Psoas muscle (tissue), 8 donors: ENCODE results near the gene ADARB1. TPM values are rescaled to one million over a fixed set of nuclear protein-coding genes. Genes with fewer than 3 reads are reported as not detected.

Experiments
- ATAC-seq, 4 donors: fragments of 200-7000 bp; cut with Tn5 transposase; one replicate each; pipeline ENCODE4 v1.9.1; 2020; ENCODE audit warnings: moderate library complexity in 3 of 4, mild to moderate bottlenecking in 2 of 4
- DNase-seq, 2 donors: peaks; one replicate each; pipeline ENCODE4 v3.0.0-alpha.2; 2020
- H3K27ac ChIP-seq: fragments of 200-600 bp; one replicate; pipeline ENCODE4 v1.8.0; 2022
- H3K27me3 ChIP-seq, 3 donors: fragments of 200-600 bp in 1 of 3; one replicate each; pipeline versions ENCODE4 v1.6.1 to v1.8.0; 2013 to 2022; ENCODE audit warnings: low read length in 2 of 3, mild to moderate bottlenecking in 2 of 3, moderate library complexity in 1 of 3; ENCODE audit not compliant: insufficient read depth in 3 of 3
- H3K36me3 ChIP-seq, 2 donors: fragments of 200-600 bp in 1 of 2; one replicate each; pipeline versions ENCODE4 v1.6.1 to v1.8.0; 2013 to 2022; ENCODE audit warnings: low read depth in 1 of 2, mild to moderate bottlenecking in 1 of 2, moderate library complexity in 1 of 2; ENCODE audit not compliant: insufficient read depth in 1 of 2
- H3K4me1 ChIP-seq: fragments of 200-600 bp; one replicate; pipeline ENCODE4 v1.8.0; 2022
- H3K4me3 ChIP-seq: fragments of 200-600 bp; one replicate; pipeline ENCODE4 v1.8.0; 2022; ENCODE audit warnings: mild to moderate bottlenecking
- H3K9me3 ChIP-seq: fragments of 200-600 bp; one replicate; pipeline ENCODE4 v1.8.0; 2022
- CTCF ChIP-seq: fragments of 200-600 bp; IDR thresholded peaks from one replicate; pipeline ENCODE4 v1.8.0; 2022; ENCODE audit warnings: antibody characterized with exemption
- WGBS, 3 donors: extraction: QIAGEN DNeasy Blood & Tissue Kit; methylation state at CpG; one replicate each; pipeline versions ENCODE4 v1.1.6 to v1.1.7; 2013; 5-methylcytosine and 5-hydroxymethylcytosine counted together
- intact Hi-C, 2 donors: fragments of 100-400 bp; cut with DNase I; formaldehyde crosslinking; loops; one replicate each; pipeline versions ENCODE4 v1.11.0 to v1.14.2; 2022
- polyA plus RNA-seq, 3 donors: library from polyadenylated mRNA; stranded (reverse); fragments of 200-250 nt; gene quantifications; one replicate each; pipeline ENCODE4 v1.2.3, GENCODE V29; 2013
- total RNA-seq, 4 donors: library from RNA; stranded (reverse); fragmentation: NEBNext Ultra II Directional in 2 of 4; extraction: Animal tissue kit (Norgen Biotek cat#: 25700) in 2 of 4; gene quantifications; one replicate each; pipeline versions ENCODE4 v1.2.1 to v1.2.4, GENCODE V29; 2021 to 2023
- donor health status: healthy with polysubstance abuse.
- donor health status: DM: no; HTN: no; CAD: no; lungs with moderate emphysema.
- donor health status: Bipolar disorder and iron deficiency.
- donor health status: healthy.
- donor health status: DM: yes; HTN: yes; CAD: no.
- donor health status: DM: no; HTN: no; CAD: no.
- donor health status: DM: no; HTN: no; CAD: no.
- donor health status: DM: yes; HTN: yes; CAD: no.

Gene ADARB1
- total and polyA plus RNA-seq, 7 donors = 3.8 to 22.7 (median 6.9) TPM

GRCh38 chr21:45259206-45259840, 184.9 kb downstream of the ADARB1 start:
- Histone ChIP-seq H3K4me1 (no peaks in the 10 kb centered on the region), H3K9me3 (no peaks in the 10 kb centered on the region), H3K36me3 (peaks cover 0 to 23% of the 10 kb centered on the region in 2 donors), H3K27me3 (peaks cover 0 to 22% (median 12%) of the 10 kb centered on the region in 3 donors), H3K4me3 (no peak overlapping the region), H3K27ac (no peak overlapping the region)
- no peak for TF ChIP-seq CTCF
- ATAC-seq (no peak), DNase-seq (no peak)
- WGBS, 3 donors = 76 to 81% (median 78%) methylated on average over 17 of the region's 17 CpGs
- intact Hi-C loops = no loop called here

GRCh38 chr21:45260191-45260825, 185.9 kb downstream of the ADARB1 start:
- Histone ChIP-seq H3K36me3 (peaks cover 0 to 33% of the 10 kb centered on the region in 2 donors), H3K4me3 (no peak overlapping the region), H3K4me1 (no peaks in the 10 kb centered on the region), H3K9me3 (no peaks in the 10 kb centered on the region), H3K27ac (no peak overlapping the region), H3K27me3 (peaks cover 0 to 14% (median 9%) of the 10 kb centered on the region in 3 donors)
- no peak for TF ChIP-seq CTCF
- ATAC-seq = no peak
- WGBS, 3 donors = 56 to 77% (median 67%) methylated on average over 5 of the region's 5 CpGs
- intact Hi-C loops = no loop called here
- no peak for DNase-seq

GRCh38 chr21:45261093-45261492, 186.7 kb downstream of the ADARB1 start:
- Histone ChIP-seq H3K27ac (no peak overlapping the region), H3K36me3 (peaks cover 0 to 41% of the 10 kb centered on the region in 2 donors), H3K4me1 (no peaks in the 10 kb centered on the region), H3K9me3 (no peaks in the 10 kb centered on the region), H3K4me3 (no peak overlapping the region), H3K27me3 (peaks cover 0 to 8% (median 7%) of the 10 kb centered on the region in 3 donors)
- 81 to 85% (median 82%) methylated on average over 10 of the region's 10 CpGs for WGBS, 3 donors
- TF ChIP-seq CTCF = no peak
- intact Hi-C loops = no loop called here
- ATAC-seq (no peak), DNase-seq (no peak)

GRCh38 chr21:45262041-45262581, 187.7 kb downstream of the ADARB1 start:
- DNase-seq = peak in 1 of 2 donors; percentile 29
- H3K36me3 ChIP-seq = peaks cover 0 to 51% of the 10 kb centered on the region in 2 donors
- no peaks in the 10 kb centered on the region for H3K9me3 ChIP-seq
- no peak for ATAC-seq
- intact Hi-C loops = no loop called here
- no peak overlapping the region for H3K27ac ChIP-seq
- H3K4me1 ChIP-seq = no peaks in the 10 kb centered on the region
- no peak overlapping the region for H3K4me3 ChIP-seq
- 89 to 90% (median 90%) methylated on average over 7 of the region's 7 CpGs for WGBS, 3 donors
- TF ChIP-seq CTCF = no peak
- peaks cover 0 to 7% (median 0%) of the 10 kb centered on the region in 3 donors for H3K27me3 ChIP-seq
